Activated T-helper 1 cell treated with anti-CD3 and anti-CD28 coated beads, Interleukin-2, amount 50 U/mL, for 16 hours (primary cell): ENCODE measurements around the gene TMCC3.
"Not testable (repeated sequence)": the region's sequence is repeated elsewhere in the genome, so short reads cannot be mapped to it uniquely, and the experiment has no call there.

Experiments
- DNase-seq, 2 donors: peaks; one replicate each; pipeline ENCODE4 v3.0.0-alpha.2; 2020; ENCODE audit warnings: low read depth in 1 of 2, low spot score in 1 of 2

The TMCC3 gene

DNA sequence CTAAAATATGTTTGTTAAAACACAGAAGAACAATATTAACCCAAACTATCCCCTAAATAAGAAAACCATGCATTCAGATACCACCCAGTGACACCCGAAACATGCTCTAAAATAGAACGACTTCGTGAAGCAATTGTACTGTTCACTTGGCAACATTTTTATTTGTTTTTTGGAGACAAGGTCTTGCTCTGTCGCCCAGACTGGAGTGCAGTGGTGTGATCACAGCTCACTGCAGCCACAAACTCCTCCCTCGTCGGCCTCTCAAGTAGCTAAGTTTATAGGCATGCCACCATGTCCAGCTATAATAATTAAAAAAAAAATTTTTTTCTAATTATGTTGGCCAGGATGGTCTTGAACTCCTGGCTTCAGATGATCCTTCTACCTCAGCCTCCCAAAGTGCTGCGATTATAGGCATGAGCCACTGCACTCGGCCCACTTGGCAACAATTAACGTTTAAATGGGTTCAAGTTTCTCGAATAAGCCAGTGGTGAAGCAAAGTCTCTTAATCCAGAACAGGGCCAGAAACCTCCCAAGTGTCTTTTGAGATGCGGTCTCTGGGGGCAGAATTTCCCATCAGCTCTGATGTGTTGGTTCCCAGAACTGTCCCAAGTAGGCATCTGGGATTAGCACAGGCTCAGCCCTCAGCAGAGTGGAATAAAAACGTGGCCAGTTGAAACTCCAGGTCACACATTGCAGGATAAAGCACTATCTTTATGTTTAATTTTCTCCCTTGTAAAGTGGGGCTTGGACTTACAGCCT is 74.5 kb downstream of the TMCC3 start:
- DNase-seq: no peak

DNA sequence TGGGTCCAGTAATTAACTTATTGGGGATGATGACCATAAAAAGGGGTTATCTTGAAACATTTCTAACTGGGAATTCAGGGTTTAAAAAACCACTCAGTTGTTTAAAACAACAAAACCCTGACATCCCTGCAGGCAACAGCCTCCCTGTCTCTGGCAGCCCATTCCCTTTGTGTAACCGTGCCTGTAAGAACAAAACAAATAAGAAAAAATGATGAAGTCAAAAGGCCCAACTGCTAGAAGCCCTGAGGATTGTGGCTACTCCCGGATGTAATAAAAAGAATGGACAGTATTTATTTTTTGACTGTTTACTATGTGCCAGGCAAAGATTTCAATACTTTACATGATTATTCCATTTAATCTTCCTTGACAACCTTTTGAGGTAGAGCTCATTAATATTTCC is 75.3 kb downstream of the TMCC3 start:
- DNase-seq: no peak

GRCh38 chr12:94571556-94571955 is 78.8 kb downstream of the TMCC3 start:
- DNase-seq: no peak

DNA sequence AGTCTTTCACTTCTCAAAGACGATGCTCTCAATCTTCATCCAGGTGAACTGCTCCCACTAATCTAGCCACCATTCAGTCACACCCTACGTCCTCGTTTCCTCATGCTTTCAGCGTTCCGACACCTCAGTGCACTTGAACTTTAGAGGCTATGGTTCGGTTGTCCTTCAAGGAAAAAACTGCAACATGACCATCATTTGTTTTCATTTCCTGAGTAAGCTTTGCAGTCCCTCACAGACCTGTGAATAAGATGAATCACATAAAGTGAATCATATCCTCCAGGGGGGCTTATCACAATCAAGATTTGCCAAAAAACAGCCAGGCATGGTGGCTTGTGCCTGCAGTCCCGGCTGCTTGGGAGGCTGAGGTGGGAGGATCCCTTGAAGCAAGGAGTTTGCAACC is 80.2 kb downstream of the TMCC3 start:
- no peak for DNase-seq

- DNase-seq: no peak
Measured at GRCh38 chr12:94567761-94568160, 82.6 kb downstream of the TMCC3 start.

GRCh38 chr12:94566345-94566744 is 84.0 kb downstream of the TMCC3 start:
- no peak for DNase-seq

DNA sequence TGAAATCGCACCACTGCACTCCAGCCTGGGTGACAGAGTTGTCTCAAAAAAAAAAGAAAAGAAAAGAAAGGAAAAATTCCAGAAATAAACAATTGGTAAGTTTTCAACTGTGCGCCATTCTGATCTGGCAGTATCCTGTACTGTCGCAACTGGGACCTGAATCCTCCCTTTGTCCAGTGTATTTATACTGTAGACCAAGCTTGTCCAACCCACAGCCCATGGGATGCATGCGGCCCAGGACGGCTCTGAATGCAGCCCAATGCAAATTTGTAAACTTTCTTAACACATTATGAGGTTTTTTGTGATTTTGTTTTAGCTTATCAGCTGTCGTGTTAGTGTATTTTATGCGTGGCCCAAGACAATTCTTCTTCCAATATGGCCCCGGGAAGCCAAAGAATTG is 84.7 kb downstream of the TMCC3 start:
- no peak for DNase-seq

GRCh38 chr12:94563286-94563685 is 87.1 kb downstream of the TMCC3 start:
- DNase-seq: no peak

- DNase-seq: no peak
Measured at GRCh38 chr12:94561943-94562411, 88.4 kb downstream of the TMCC3 start.

DNA sequence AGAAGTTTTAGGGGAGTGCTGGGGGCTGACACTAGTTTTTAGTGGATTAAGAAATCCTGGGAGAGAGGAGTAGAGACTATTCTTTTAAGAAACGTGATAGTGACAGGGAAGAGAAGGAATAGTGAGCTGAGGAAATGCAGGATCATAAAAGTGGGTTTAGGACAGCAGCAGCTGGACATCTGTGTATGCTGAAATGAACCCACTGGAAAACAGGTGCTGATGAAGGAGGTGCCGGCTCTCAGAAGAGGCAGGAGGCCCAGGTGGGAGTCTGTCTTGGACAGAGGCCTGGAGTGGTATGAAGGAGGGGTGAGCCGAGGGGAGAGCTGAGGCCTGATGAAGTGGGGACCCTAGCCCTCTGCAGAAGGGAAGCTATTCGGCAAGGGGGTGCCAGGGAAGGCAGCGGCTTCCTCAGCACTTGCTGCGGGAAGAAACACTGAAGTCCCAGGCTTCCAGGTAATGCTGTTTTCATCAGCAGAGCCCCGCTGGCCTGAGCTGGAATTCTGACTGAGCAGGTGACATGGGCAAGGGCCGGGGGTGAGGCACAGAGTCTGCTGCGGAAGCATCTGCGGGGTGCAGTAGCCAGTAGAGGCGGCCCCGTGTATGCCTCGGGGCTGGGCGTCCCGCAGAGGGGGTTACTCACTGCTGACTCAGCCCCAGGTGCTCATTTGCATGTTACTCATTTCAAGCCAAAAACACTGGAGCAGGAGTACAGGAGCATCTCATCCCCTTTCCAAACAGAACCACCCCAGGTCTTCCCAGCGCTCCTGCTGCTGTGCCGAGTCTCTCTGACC is 89.7 kb downstream of the TMCC3 start:
- DNase-seq: no peak

GRCh38 chr12:94558612-94559011 is 91.7 kb downstream of the TMCC3 start:
- no peak for DNase-seq

DNA sequence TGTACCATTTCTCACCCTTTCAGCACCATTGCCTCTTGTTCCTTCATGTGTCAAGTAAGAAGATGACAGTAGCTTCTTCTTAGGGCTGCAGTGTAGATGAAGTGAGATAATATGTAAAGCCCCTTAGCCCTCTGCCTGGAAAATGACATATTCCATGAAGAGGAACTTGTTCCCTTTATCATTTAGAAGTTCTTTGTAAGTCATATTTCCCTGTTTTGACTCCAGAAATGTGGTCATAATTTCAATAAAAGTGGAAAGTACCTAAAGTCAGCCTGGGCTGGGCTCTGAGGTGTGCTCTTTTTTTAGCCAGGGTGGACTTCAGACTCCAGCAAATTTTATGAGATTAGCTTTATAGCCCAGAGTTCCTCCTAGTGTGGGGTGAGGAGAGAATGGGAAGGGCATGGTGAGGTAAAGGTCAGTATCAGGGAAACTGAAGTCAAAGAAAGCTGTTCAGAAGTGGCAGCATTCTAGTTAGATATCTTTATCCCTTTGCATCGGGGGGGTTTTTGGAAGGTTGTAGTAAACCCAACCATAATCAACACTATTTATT is 92.5 kb downstream of the TMCC3 start:
- DNase-seq: no peak

GRCh38 chr12:94555687-94556086 is 94.7 kb downstream of the TMCC3 start:
- no peak for DNase-seq

DNA sequence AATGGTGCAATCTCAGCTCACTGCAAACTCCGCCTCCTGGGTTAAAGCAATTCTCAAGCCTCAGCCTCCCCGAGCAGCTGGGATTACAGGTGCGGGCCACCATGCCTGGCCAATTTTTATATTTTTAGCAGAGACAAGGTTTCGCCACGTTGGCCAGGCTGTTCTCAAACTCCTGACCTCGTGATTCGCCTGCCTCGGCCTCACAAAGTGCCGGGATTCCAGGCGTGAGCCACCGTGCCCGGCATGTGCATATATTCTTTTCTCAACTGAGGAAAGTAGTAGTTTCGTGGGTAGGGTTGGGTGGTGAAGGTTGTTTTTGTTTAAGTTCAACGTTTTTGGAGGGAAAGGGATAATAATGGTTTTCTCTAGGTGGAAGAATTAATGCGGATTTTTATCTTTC is 96.5 kb downstream of the TMCC3 start:
- DNase-seq: no peak

DNA sequence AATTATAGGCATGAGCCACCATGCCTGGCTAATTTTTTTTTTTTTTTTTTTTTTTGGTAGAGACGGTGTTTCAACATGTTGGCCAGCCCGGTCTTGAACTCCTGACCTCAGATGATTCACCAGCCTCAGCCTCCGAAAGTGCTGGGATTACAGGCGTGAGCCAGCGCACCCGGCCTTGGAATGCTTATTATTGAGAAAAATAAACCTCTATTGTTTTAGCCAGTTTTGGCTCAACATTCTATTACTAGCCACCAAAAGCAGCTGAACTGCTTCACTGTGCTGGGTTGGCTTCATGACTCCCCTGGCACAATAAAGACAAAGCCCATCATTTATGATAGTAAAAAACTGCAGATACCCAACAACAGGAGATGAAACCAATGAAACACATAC is 97.2 kb downstream of the TMCC3 start:
- DNase-seq: no peak

- no peak for DNase-seq
Measured at GRCh38 chr12:94551810-94552209, 98.5 kb downstream of the TMCC3 start.

- DNase-seq: no peak
Measured at GRCh38 chr12:94550964-94551363, 99.4 kb downstream of the TMCC3 start.

GRCh38 chr12:94548833-94549232 is 101.5 kb downstream of the TMCC3 start:
- DNase-seq: not testable (repeated sequence)

GRCh38 chr12:94545935-94546771 is 104.2 kb downstream of the TMCC3 start:
- DNase-seq: no peak

GRCh38 chr12:94544355-94544754 is 106.0 kb downstream of the TMCC3 start:
- no peak for DNase-seq

GRCh38 chr12:94538318-94538717 is 112.0 kb downstream of the TMCC3 start:
- DNase-seq: no peak
